MG63 (cell line): Measurements from ENCODE around the gene PARVA. TPM values are rescaled to one million over a fixed set of nuclear protein-coding genes. Genes with fewer than 3 reads are reported as not detected.

Source experiments
- DNase-seq: peaks from one replicate; pipeline ENCODE4 v3.0.0-alpha.2; 2020
- H3K27me3 ChIP-seq: fragments of 250-450 bp; sonication (Bioruptor Pico); 2 replicates; pipeline ENCODE4 v1.5.1; 2020; ENCODE audit warnings: mild to moderate bottlenecking, moderate library complexity
- H3K36me3 ChIP-seq: fragments of 250-450 bp; sonication (Bioruptor Pico); 2 replicates; pipeline ENCODE4 v1.5.1; 2020; ENCODE audit warnings: mild to moderate bottlenecking, moderate library complexity
- H3K4me3 ChIP-seq: fragments of 250-450 bp; sonication (Bioruptor Pico); 2 replicates; pipeline ENCODE4 v1.5.1; 2020; ENCODE audit warnings: mild to moderate bottlenecking, moderate library complexity
- H3K9me3 ChIP-seq: fragments of 250-450 bp; sonication (Bioruptor Pico); 2 replicates; pipeline ENCODE4 v1.5.1; 2020; ENCODE audit warnings: mild to moderate bottlenecking, moderate library complexity
- total RNA-seq: library from RNA; depleted of rRNA; stranded (reverse); fragments of >200 nt; shearing (Covaris generic); gene quantifications from 2 replicates; pipeline ENCODE4 v1.2.3, GENCODE V29; 2014; ENCODE audit warnings: low replicate concordance

PARVA gene
- total RNA-seq, 1 experiment from 2014 or later, result 27.9 TPM

- Histone ChIP-seq H3K27me3 (no peaks in the 10 kb centered on the region), H3K4me3 (peak overlapping the region; percentile 10)
Measured at GRCh38 chr11:12413141-12414052, 36.0 kb downstream of the PARVA start.

GRCh38 chr11:12414611-12415010, 37.2 kb downstream of the PARVA start:
- no peak for DNase-seq
- no peaks in the 10 kb centered on the region for H3K9me3 ChIP-seq
- no peaks in the 10 kb centered on the region for H3K27me3 ChIP-seq
- no peak overlapping the region for H3K4me3 ChIP-seq
- 0 out of 2 replicates have a peak, but pooled peaks cover 2% of the 10 kb centered on the region for H3K36me3 ChIP-seq

More at GRCh38 chr11:12413141-12414052, 36.0 kb downstream of the PARVA start:
- Histone ChIP-seq H3K9me3 (no peaks in the 10 kb centered on the region), H3K36me3 (0 out of 2 replicates have a peak, but pooled peaks cover 2% of the 10 kb centered on the region)
- DNase-seq, result peak; percentile 26

GRCh38 chr11:12415342-12415966, 38.1 kb downstream of the PARVA start:
- Histone ChIP-seq H3K27me3 (no peaks in the 10 kb centered on the region), H3K4me3 (no peak overlapping the region), H3K9me3 (no peaks in the 10 kb centered on the region), H3K36me3 (0 out of 2 replicates have a peak, but pooled peaks cover 2% of the 10 kb centered on the region)
- no peak for DNase-seq

GRCh38 chr11:12416552-12416951, 39.2 kb downstream of the PARVA start:
- no peak for DNase-seq
- H3K4me3 ChIP-seq, result no peak overlapping the region
- 0 out of 2 replicates have a peak, but pooled peaks cover 2% of the 10 kb centered on the region for H3K36me3 ChIP-seq

GRCh38 chr11:12417691-12418611, 40.6 kb downstream of the PARVA start:
- H3K36me3 ChIP-seq, result 0 out of 2 replicates have a peak, but pooled peaks cover 2% of the 10 kb centered on the region
- no peaks in the 10 kb centered on the region for H3K27me3 ChIP-seq
- no peak overlapping the region for H3K4me3 ChIP-seq
- no peaks in the 10 kb centered on the region for H3K9me3 ChIP-seq
- DNase-seq, result peak; percentile 88

More at GRCh38 chr11:12416552-12416951, 39.2 kb downstream of the PARVA start:
- Histone ChIP-seq H3K9me3 (no peaks in the 10 kb centered on the region), H3K27me3 (no peaks in the 10 kb centered on the region)

GRCh38 chr11:12420040-12420439, 42.7 kb downstream of the PARVA start:
- H3K27me3 ChIP-seq, result no peaks in the 10 kb centered on the region
- no peaks in the 10 kb centered on the region for H3K36me3 ChIP-seq
- DNase-seq, result no peak
- no peak overlapping the region for H3K4me3 ChIP-seq
- H3K9me3 ChIP-seq, result no peaks in the 10 kb centered on the region

- H3K36me3 ChIP-seq, result 0 out of 2 replicates have a peak, but pooled peaks cover 2% of the 10 kb centered on the region
- DNase-seq, result no peak
- no peak overlapping the region for H3K4me3 ChIP-seq
- H3K9me3 ChIP-seq, result no peaks in the 10 kb centered on the region
- no peaks in the 10 kb centered on the region for H3K27me3 ChIP-seq
Measured at GRCh38 chr11:12420706-12421105, 43.3 kb downstream of the PARVA start.

- DNase-seq, result no peak
- Histone ChIP-seq H3K27me3 (no peaks in the 10 kb centered on the region), H3K9me3 (no peaks in the 10 kb centered on the region), H3K4me3 (no peak overlapping the region), H3K36me3 (0 out of 2 replicates have a peak, but pooled peaks cover 2% of the 10 kb centered on the region)
Measured at GRCh38 chr11:12421386-12421785, 44.0 kb downstream of the PARVA start.

GRCh38 chr11:12426176-12426575, 48.8 kb downstream of the PARVA start:
- H3K36me3 ChIP-seq, result 0 out of 2 replicates have a peak, but pooled peaks cover 2% of the 10 kb centered on the region
- DNase-seq, result no peak

GRCh38 chr11:12429155-12429554, 51.8 kb downstream of the PARVA start:
- Histone ChIP-seq H3K4me3 (no peak overlapping the region), H3K36me3 (0 out of 2 replicates have a peak, but pooled peaks cover 2% of the 10 kb centered on the region), H3K27me3 (no peaks in the 10 kb centered on the region), H3K9me3 (no peaks in the 10 kb centered on the region)
- DNase-seq, result no peak

More at GRCh38 chr11:12426176-12426575, 48.8 kb downstream of the PARVA start:
- no peaks in the 10 kb centered on the region for H3K9me3 ChIP-seq
- H3K4me3 ChIP-seq, result no peak overlapping the region
- H3K27me3 ChIP-seq, result no peaks in the 10 kb centered on the region

GRCh38 chr11:12430351-12430750, 53.0 kb downstream of the PARVA start:
- Histone ChIP-seq H3K9me3 (no peaks in the 10 kb centered on the region), H3K27me3 (no peaks in the 10 kb centered on the region), H3K36me3 (0 out of 2 replicates have a peak, but pooled peaks cover 2% of the 10 kb centered on the region), H3K4me3 (no peak overlapping the region)
- no peak for DNase-seq

- Histone ChIP-seq H3K27me3 (no peaks in the 10 kb centered on the region), H3K4me3 (no peak overlapping the region), H3K36me3 (no peaks in the 10 kb centered on the region), H3K9me3 (no peaks in the 10 kb centered on the region)
- peak; percentile 81 for DNase-seq
Measured at GRCh38 chr11:12430954-12431595, 53.7 kb downstream of the PARVA start.

GRCh38 chr11:12432507-12432906, 55.1 kb downstream of the PARVA start:
- no peaks in the 10 kb centered on the region for H3K27me3 ChIP-seq
- H3K9me3 ChIP-seq, result no peaks in the 10 kb centered on the region
- peaks cover 3% of the 10 kb centered on the region for H3K36me3 ChIP-seq
- DNase-seq, result no peak
- no peak overlapping the region for H3K4me3 ChIP-seq

- Histone ChIP-seq H3K36me3 (peaks cover 5% of the 10 kb centered on the region), H3K27me3 (no peaks in the 10 kb centered on the region), H3K9me3 (no peaks in the 10 kb centered on the region), H3K4me3 (no peak overlapping the region)
- DNase-seq, result no peak
Measured at GRCh38 chr11:12433121-12433520, 55.8 kb downstream of the PARVA start.

- Histone ChIP-seq H3K36me3 (peaks cover 5% of the 10 kb centered on the region), H3K27me3 (no peaks in the 10 kb centered on the region), H3K9me3 (no peaks in the 10 kb centered on the region), H3K4me3 (no peak overlapping the region)
- DNase-seq, result no peak
Measured at GRCh38 chr11:12433571-12434324, 56.4 kb downstream of the PARVA start.
